ENCODE results near the gene WNT3A. TPM values are rescaled to one million over a fixed set of nuclear protein-coding genes. Genes with fewer than 3 reads are reported as not detected.

The WNT3A gene
- total and polyA plus RNA-seq, 2 of the 4 experiments (the other 2 are of a cell fraction), result not detected

DNA sequence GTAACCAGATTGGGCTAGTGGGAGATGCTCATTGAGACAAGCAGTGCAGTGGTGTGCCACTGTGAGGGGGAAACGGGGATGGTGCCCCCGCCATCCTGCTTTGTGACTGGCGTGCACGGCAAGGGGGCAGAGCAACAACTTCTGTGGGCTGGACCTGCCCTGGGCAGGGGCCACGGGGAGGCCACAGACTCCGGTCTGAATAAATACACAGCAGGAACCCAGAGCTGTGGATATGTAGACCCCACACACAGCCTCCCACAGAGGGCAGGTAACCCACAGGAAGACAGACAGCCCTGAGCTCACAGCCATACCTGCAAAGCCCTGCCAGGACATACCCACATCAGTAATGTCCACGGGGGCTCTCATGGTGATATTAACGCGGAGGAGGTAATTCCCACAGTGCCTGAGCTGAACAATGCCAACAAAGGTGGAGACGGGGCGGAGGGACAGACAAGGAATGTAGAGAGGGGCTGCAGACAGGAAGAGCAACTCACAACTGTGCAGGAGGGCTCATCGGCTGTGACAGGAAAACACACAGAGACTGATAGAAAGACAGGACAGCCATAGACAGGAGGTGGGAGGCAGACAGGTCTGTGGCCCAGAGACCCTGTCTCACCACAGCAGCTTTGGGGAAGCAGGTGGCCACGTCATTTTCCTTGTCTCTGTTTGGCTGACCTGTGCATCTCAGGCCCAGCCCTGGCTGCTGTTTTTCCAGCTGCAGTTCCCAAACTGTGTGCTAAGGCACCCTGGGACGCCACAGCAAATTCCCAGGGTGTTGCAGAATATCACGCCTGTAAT lies 4.9 kb upstream of the WNT3A start:
- Histone ChIP-seq H2BK120ac (ENCODE audit: low read depth, low read length) (no peak overlapping the region), H3K14ac (replicated peaks; ENCODE audit: low read depth, low read length) (no peak overlapping the region), H3K4me1 (ENCODE audit: control insufficient read depth, insufficient read depth, low read length) (no peaks in the 10 kb centered on the region), H3K27ac (ENCODE audit: insufficient read depth, low read length) (no peak overlapping the region), H2AFZ (replicated peaks; ENCODE audit: low read length, poor library complexity) (no peak overlapping the region), H3K9me3 (ENCODE audit: control insufficient read depth, insufficient read depth, low read length) (no peaks in the 10 kb centered on the region; the same call in 1 of the 2 replicates), H3K27me3 (ENCODE audit: control insufficient read depth, insufficient read depth, low read length) (peaks cover 49% of the 10 kb centered on the region), H2BK20ac (ENCODE audit: low read depth, low read length) (no peak overlapping the region), H3K9ac (ENCODE audit: low read depth, low read length) (no peak overlapping the region), H3K4ac (ENCODE audit: low read depth, low read length) (no peak overlapping the region), H2AK9ac (replicated peaks; ENCODE audit: low read depth, low read length, poor library complexity) (no peak overlapping the region), H3K9me1 (ENCODE audit: insufficient read depth, low read length) (no peaks in the 10 kb centered on the region), H2BK15ac (ENCODE audit: low read depth, low read length) (no peak overlapping the region), H4K91ac (ENCODE audit: insufficient read depth, low read depth, low read length) (no peak overlapping the region), H3K4me3 (ENCODE audit: insufficient read depth, low read depth, low read length) (no peak overlapping the region), H4K8ac (ENCODE audit: low read depth in 2 of 2, low read length in 2 of 2) (no peak overlapping the region), H3K23ac (ENCODE audit: low read depth, low read length) (no peak overlapping the region), H2AK5ac (ENCODE audit: low read depth, low read length) (no peak overlapping the region), H4K20me1 (ENCODE audit: insufficient read depth, low read length) (no peaks in the 10 kb centered on the region), H3K4me2 (ENCODE audit: low read depth, low read length) (no peak overlapping the region), H3K36me3 (ENCODE audit: control insufficient read depth, insufficient read depth, low read length) (no peaks in the 10 kb centered on the region), H3K18ac (ENCODE audit: low read depth, low read length) (no peak overlapping the region), H2BK5ac (ENCODE audit: low read depth, low read length, poor library complexity, severe bottlenecking) (no peak overlapping the region), H3K56ac (ENCODE audit: extremely low read depth, insufficient read depth, low read length) (no peak overlapping the region), H4K5ac (ENCODE audit: low read depth, low read length) (no peak overlapping the region), H3K79me1 (ENCODE audit: low read depth in 1 of 2, low read length in 2 of 2) (no peaks in the 10 kb centered on the region)
- TF ChIP-seq CHD1 (IDR thresholded peaks at IDR 0.05; ENCODE audit: low read depth, low read length) (no peak), BHLHE40 (IDR thresholded peaks at IDR 0.05; ENCODE audit: low read depth, low read length) (no peak), NFE2L2 (IDR thresholded peaks at IDR 0.05; ENCODE audit: low read depth, low read length) (no peak), MXI1 (IDR thresholded peaks at IDR 0.05; ENCODE audit: borderline replicate concordance, low read depth, low read length) (no peak), MAFK (IDR thresholded peaks at IDR 0.05; ENCODE audit: low read depth, low read length) (no peak), RCOR1 (IDR thresholded peaks at IDR 0.05; ENCODE audit: insufficient replicate concordance, low read length) (no peak), POLR2A (IDR thresholded peaks at IDR 0.05; ENCODE audit: low read depth, low read length) (no peak), SMC3 (IDR thresholded peaks at IDR 0.05; ENCODE audit: low read depth, low read length) (no peak), MAZ (IDR thresholded peaks at IDR 0.05; ENCODE audit: borderline replicate concordance, low read depth, low read length) (no peak)
- TF ChIP-seq, protein P1, sequence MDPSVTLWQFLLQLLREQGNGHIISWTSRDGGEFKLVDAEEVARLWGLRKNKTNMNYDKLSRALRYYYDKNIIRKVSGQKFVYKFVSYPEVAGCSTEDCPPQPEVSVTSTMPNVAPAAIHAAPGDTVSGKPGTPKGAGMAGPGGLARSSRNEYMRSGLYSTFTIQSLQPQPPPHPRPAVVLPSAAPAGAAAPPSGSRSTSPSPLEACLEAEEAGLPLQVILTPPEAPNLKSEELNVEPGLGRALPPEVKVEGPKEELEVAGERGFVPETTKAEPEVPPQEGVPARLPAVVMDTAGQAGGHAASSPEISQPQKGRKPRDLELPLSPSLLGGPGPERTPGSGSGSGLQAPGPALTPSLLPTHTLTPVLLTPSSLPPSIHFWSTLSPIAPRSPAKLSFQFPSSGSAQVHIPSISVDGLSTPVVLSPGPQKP (IDR thresholded peaks at IDR 0.05; ENCODE audit: borderline replicate concordance, low read depth, low read length), result no peak
- intact Hi-C loops (cut with micrococcal nuclease), result no loop called here
- no peak for ATAC-seq (ENCODE audit: low read depth)
- in situ Hi-C loops (cut with MboI; ENCODE audit: low sequenced_read_pairs), result no loop called here
- CTCF ChIA-PET, result no interaction called here
- dilution Hi-C loops (cut with HindIII; ENCODE audit: low sequenced_read_pairs, unreplicated experiment), result no loop called here
- POLR2A ChIA-PET (ENCODE audit: unreplicated experiment), result no interaction called here
- no peak for DNase-seq
- 45% methylated on average over 5 of the region's 15 CpGs; no CpG with 5 or more reads in 1 of the 2 experiments for WGBS, 2 experiments (ENCODE audit: extremely low coverage in 2 of 2, insufficient read length in 1 of 2)
- no TSS peak for BruUV-seq (replicated peaks)
